Panc1 (cell line): Measurements from ENCODE around the gene PCSK1N. TPM values are rescaled to one million over a fixed set of nuclear protein-coding genes. Genes with fewer than 3 reads are reported as not detected.

Experiments
- ATAC-seq: fragments of 200-7000 bp; cut with Tn5 transposase; 2 replicates; pipeline ENCODE4 v1.9.1; 2020; ENCODE audit warnings: mild to moderate bottlenecking, moderate library complexity
- BruUV-seq: library from RNA; stranded (reverse); fragments of 400-500 nt; replicated peaks from 2 replicates; lab custom pipeline; 2021; lab: Mats Ljungman, UMichigan
- CTCF ChIA-PET: fragments of 300-600 bp; sonication (Branson Sonifier 250); formaldehyde crosslinking; loops from one replicate; lab custom pipeline; 2022; ENCODE audit warnings: antibody characterized with exemption; lab: Charles Lee
- POLR2A ChIA-PET: fragments of 300-600 bp; sonication (Branson Sonifier 250); formaldehyde crosslinking; loops from one replicate; lab custom pipeline; 2022; ENCODE audit warnings: antibody characterized with exemption; lab: Charles Lee
- DNase-seq: peaks from one replicate; pipeline ENCODE4 v3.0.0-alpha.2; 2010; ENCODE audit warnings: low read depth, low spot score
- H3K27ac ChIP-seq: 2 replicates; pipeline ENCODE4 v1.5.1; 2011; ENCODE audit warnings: mild to moderate bottlenecking, low read length, inconsistent platforms
- H3K27me3 ChIP-seq: fragments of 200-500 bp; sonication (Bioruptor generic); 2 replicates; pipeline ENCODE4 v1.6.0; 2014; ENCODE audit warnings: low read length, inconsistent platforms; ENCODE audit not compliant: control insufficient read depth, insufficient read depth
- H3K36me3 ChIP-seq: fragments of 200-500 bp; sonication (Bioruptor generic); 2 replicates; pipeline ENCODE4 v1.5.1; 2014; ENCODE audit warnings: inconsistent platforms, mild to moderate bottlenecking, low read length, moderate library complexity; ENCODE audit not compliant: control insufficient read depth, insufficient read depth
- H3K4me1 ChIP-seq: 2 replicates; pipeline ENCODE4 v1.5.1; 2011; ENCODE audit warnings: inconsistent platforms, mild to moderate bottlenecking, low read length, moderate library complexity; ENCODE audit not compliant: control insufficient read depth, insufficient read depth
- H3K4me3 ChIP-seq, 2 experiments: 2 replicates each; pipeline ENCODE4 v1.5.1; 2011 to 2012; ENCODE audit warnings: low read depth in 2 of 2, low read length in 2 of 2, mild to moderate bottlenecking in 2 of 2, inconsistent platforms in 1 of 2, moderate library complexity in 1 of 2
- H3K9me3 ChIP-seq: fragments of 200-500 bp; sonication (Bioruptor generic); 2 replicates; pipeline ENCODE4 v1.5.1; 2014; ENCODE audit warnings: low read depth, mild to moderate bottlenecking, inconsistent platforms, low read length, moderate library complexity; ENCODE audit not compliant: control insufficient read depth, insufficient read depth
- POLR2AphosphoS5 ChIP-seq: IDR thresholded peaks from 2 replicates; pipeline ENCODE4 v1.6.1; 2012; ENCODE audit warnings: mild to moderate bottlenecking, low read depth, low read length, moderate library complexity
- SIN3A ChIP-seq: IDR thresholded peaks from 2 replicates; pipeline ENCODE4 v1.6.1; 2012; ENCODE audit warnings: low read depth, mild to moderate bottlenecking, low read length, moderate library complexity, borderline replicate concordance; ENCODE audit not compliant: insufficient read depth
- TCF7L2 ChIP-seq: IDR thresholded peaks from 2 replicates; pipeline ENCODE4 v1.6.1; 2011; ENCODE audit warnings: mild to moderate bottlenecking, low read depth, low read length, inconsistent platforms
- in situ Hi-C: cut with HindIII; loops from 2 replicates; pipeline ENCODE4 v1.10.0; 2016; ENCODE audit warnings: low sequenced_read_pairs, low pct_unique_long_range_greater_than_20kb
- intact Hi-C: fragments of 100-400 bp; cut with micrococcal nuclease; formaldehyde crosslinking; loops from one replicate; pipeline ENCODE4 v1.10.0; 2022; ENCODE audit not compliant: unreplicated experiment
- total RNA-seq: library from RNA; stranded (reverse); gene quantifications from one replicate; pipeline ENCODE4 v1.2.1, GENCODE V29; 2021; ENCODE audit not compliant: unreplicated experiment
- TF ChIP-seq, protein P1 (sequence below), 2 experiments: IDR thresholded peaks; 2 replicates each; pipeline ENCODE4 v1.6.1; 2011 to 2012; ENCODE audit warnings: low read depth in 2 of 2, control low read depth in 1 of 2, low read length in 1 of 2, mild to moderate bottlenecking in 1 of 2, moderate library complexity in 1 of 2; ENCODE audit not compliant: insufficient read depth in 1 of 2
- TF ChIP-seq, protein P2 (sequence below): fragments of 450-650 bp; IDR thresholded peaks from 2 replicates; pipeline ENCODE4 v1.5.1; 2017; ENCODE audit warnings: mild to moderate bottlenecking

The PCSK1N gene
- total RNA-seq, 1 experiment from 2014 or later = 17.8 TPM

DNA sequence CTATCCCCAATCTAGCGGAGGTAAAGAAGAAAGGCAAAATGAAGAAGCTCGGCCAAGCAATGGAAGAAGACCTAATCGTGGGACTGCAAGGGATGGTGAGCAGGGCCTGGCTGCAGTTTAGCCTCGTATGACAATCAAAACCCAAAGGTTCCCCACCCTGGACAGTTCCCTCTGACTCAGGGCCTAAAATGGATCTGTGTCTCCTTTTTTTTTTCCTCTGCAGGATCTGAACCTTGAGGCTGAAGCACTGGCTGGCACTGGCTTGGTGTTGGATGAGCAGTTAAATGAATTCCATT is 32.6 kb downstream of the PCSK1N start:
- ATAC-seq (no peak), DNase-seq (no peak)
- TF ChIP-seq, protein P1, sequence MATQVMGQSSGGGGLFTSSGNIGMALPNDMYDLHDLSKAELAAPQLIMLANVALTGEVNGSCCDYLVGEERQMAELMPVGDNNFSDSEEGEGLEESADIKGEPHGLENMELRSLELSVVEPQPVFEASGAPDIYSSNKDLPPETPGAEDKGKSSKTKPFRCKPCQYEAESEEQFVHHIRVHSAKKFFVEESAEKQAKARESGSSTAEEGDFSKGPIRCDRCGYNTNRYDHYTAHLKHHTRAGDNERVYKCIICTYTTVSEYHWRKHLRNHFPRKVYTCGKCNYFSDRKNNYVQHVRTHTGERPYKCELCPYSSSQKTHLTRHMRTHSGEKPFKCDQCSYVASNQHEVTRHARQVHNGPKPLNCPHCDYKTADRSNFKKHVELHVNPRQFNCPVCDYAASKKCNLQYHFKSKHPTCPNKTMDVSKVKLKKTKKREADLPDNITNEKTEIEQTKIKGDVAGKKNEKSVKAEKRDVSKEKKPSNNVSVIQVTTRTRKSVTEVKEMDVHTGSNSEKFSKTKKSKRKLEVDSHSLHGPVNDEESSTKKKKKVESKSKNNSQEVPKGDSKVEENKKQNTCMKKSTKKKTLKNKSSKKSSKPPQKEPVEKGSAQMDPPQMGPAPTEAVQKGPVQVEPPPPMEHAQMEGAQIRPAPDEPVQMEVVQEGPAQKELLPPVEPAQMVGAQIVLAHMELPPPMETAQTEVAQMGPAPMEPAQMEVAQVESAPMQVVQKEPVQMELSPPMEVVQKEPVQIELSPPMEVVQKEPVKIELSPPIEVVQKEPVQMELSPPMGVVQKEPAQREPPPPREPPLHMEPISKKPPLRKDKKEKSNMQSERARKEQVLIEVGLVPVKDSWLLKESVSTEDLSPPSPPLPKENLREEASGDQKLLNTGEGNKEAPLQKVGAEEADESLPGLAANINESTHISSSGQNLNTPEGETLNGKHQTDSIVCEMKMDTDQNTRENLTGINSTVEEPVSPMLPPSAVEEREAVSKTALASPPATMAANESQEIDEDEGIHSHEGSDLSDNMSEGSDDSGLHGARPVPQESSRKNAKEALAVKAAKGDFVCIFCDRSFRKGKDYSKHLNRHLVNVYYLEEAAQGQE (IDR thresholded peaks at IDR 0.05; ENCODE audit: insufficient read depth in 1 of 2, low read depth in 2 of 2, low read length in 1 of 2) = 0 out of 4 replicates have a peak, but pooled peaks of 1 of the 2 experiments have one; percentile 41
- TF ChIP-seq SIN3A (no peak), POLR2AphosphoS5 (no peak), TCF7L2 (no peak)
- TF ChIP-seq, protein P2, sequence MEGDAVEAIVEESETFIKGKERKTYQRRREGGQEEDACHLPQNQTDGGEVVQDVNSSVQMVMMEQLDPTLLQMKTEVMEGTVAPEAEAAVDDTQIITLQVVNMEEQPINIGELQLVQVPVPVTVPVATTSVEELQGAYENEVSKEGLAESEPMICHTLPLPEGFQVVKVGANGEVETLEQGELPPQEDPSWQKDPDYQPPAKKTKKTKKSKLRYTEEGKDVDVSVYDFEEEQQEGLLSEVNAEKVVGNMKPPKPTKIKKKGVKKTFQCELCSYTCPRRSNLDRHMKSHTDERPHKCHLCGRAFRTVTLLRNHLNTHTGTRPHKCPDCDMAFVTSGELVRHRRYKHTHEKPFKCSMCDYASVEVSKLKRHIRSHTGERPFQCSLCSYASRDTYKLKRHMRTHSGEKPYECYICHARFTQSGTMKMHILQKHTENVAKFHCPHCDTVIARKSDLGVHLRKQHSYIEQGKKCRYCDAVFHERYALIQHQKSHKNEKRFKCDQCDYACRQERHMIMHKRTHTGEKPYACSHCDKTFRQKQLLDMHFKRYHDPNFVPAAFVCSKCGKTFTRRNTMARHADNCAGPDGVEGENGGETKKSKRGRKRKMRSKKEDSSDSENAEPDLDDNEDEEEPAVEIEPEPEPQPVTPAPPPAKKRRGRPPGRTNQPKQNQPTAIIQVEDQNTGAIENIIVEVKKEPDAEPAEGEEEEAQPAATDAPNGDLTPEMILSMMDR = no peak
- no peaks in the 10 kb centered on the region for H3K9me3 ChIP-seq
- H3K4me3 ChIP-seq = peak overlapping the region; percentile 64 to 73
- no peaks in the 10 kb centered on the region for H3K27me3 ChIP-seq
- intact Hi-C loops = no loop called here
- H3K36me3 ChIP-seq = peaks cover 3% of the 10 kb centered on the region; the same call in 1 of the 2 replicates
- POLR2A ChIA-PET = no interaction called here
- peak overlapping the region; percentile 91 for H3K27ac ChIP-seq
- no TSS peak for BruUV-seq
- H3K4me1 ChIP-seq = 0 out of 2 replicates have a peak, but pooled peaks cover 3% of the 10 kb centered on the region
- in situ Hi-C loops = no loop called here
- CTCF ChIA-PET = no interaction called here

DNA sequence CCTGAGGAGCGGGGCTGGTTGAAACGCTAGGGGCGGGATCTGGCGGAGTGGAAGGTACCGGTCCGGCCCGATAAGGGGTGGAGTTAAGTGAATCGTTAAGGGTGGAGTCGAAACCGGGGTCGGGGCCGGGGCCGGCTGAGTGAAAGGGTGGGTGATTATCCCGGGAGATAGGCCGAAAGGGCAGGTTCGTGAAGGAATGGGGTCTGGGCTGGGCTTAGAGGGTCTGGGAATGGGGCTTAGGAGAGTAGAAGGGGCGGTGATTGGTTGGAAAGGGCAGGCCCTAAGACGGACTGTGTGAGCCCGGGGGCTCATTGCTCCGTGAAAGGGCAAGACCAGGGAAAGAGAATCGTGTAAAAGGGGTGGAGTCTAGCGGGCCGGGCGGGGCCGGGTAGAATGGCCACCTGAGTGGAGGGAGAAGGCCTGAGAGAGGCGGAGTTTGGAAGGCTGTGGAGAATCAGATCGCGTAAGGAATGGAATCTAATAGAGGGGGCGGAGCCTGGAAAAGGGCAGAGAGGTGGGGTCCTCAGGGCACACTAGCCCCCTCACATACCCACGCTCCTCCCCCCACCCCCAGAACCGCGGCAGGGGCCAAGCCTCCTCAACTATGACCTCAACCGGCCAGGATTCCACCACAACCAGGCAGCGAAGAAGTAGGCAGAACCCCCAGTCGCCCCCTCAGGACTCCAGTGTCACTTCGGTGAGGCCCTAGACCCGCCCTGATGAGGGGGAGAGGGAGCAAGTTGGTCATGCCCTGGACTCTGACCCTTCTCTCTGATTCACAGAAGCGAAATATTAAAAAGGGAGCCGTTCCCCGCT is 33.1 kb downstream of the PCSK1N start:
- no peaks in the 10 kb centered on the region for H3K27me3 ChIP-seq
- peak overlapping the region; percentile 64 to 73 for H3K4me3 ChIP-seq
- peaks cover 3% of the 10 kb centered on the region; the same call in 1 of the 2 replicates for H3K36me3 ChIP-seq
- peak overlapping the region; percentile 91 for H3K27ac ChIP-seq
- in situ Hi-C loops (no loop called here), intact Hi-C loops (no loop called here)
- H3K4me1 ChIP-seq = 0 out of 2 replicates have a peak, but pooled peaks cover 3% of the 10 kb centered on the region
- TF ChIP-seq, protein P1 (IDR thresholded peaks at IDR 0.05; ENCODE audit: insufficient read depth in 1 of 2, low read depth in 2 of 2, low read length in 1 of 2) = no peak
- TF ChIP-seq POLR2AphosphoS5 (peak; percentile 79), TCF7L2 (no peak)
- ChIA-PET POLR2A (interaction anchor here (0.5 kb wide), 2 partner anchors 14 to 173 kb away, joined by 5 to 13 read pairs; no protein-coding TSS in a partner anchor), CTCF (no interaction called here)
- ATAC-seq (peak; percentile 81), DNase-seq (peak; percentile 25)
- TSS peak; percentile 88 for BruUV-seq
- H3K9me3 ChIP-seq = no peaks in the 10 kb centered on the region
